Tibial nerve (tissue), 4 donors: ENCODE data around the gene CAMK2G.

Source experiments
- EP300 ChIP-seq, 2 donors: sonication (generic); formaldehyde crosslinking; IDR thresholded peaks; one replicate each; pipeline ENCODE4 v1.6.1; 2017; ENCODE audit warnings: antibody characterized with exemption in 2 of 2, mild to moderate bottlenecking in 1 of 2
- POLR2A ChIP-seq, 2 donors: fragments of 450-650 bp; IDR thresholded peaks; one replicate each; pipeline ENCODE4 v1.6.1; 2017; ENCODE audit warnings: antibody characterized with exemption in 2 of 2, mild to moderate bottlenecking in 2 of 2, moderate library complexity in 2 of 2
- TF ChIP-seq, protein P1 (sequence below), 5 experiments: fragments of 200-600 bp in 3 of 5; fragments of 450-650 bp in 2 of 5; sonication (generic) in 3 of 5; IDR thresholded peaks; one replicate each; pipeline ENCODE4 v1.5.1; 2016 to 2019; ENCODE audit warnings: antibody characterized with exemption in 5 of 5, mild to moderate bottlenecking in 3 of 5, moderate library complexity in 2 of 5

DNA sequence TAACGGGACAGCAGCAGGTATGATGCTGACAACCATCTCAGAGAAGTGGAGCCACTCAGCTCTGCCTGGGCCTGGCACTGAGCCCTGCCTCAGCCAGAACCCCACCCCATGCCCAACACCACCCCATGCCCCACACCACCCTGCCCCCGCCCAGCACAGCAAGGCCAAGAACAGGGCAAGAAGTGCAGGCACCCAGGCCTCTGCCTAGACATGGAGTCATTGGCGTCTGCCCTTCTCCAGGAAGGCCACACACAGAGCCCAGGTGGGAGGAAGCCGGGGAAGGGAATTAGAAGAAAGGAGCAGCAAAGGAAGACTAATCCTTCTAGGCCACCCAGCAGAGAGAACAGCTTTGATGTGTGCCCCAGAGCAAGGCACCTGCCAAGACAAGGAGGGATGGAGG lies 18.9 kb downstream of the CAMK2G start:
- TF ChIP-seq, protein P1, sequence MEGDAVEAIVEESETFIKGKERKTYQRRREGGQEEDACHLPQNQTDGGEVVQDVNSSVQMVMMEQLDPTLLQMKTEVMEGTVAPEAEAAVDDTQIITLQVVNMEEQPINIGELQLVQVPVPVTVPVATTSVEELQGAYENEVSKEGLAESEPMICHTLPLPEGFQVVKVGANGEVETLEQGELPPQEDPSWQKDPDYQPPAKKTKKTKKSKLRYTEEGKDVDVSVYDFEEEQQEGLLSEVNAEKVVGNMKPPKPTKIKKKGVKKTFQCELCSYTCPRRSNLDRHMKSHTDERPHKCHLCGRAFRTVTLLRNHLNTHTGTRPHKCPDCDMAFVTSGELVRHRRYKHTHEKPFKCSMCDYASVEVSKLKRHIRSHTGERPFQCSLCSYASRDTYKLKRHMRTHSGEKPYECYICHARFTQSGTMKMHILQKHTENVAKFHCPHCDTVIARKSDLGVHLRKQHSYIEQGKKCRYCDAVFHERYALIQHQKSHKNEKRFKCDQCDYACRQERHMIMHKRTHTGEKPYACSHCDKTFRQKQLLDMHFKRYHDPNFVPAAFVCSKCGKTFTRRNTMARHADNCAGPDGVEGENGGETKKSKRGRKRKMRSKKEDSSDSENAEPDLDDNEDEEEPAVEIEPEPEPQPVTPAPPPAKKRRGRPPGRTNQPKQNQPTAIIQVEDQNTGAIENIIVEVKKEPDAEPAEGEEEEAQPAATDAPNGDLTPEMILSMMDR (IDR thresholded peaks at IDR 0.05), result no peak
- TF ChIP-seq EP300 (IDR thresholded peaks at IDR 0.05), result no peak
- no peak for TF ChIP-seq POLR2A (IDR thresholded peaks at IDR 0.05)
